GM08714 (cell line): ENCODE measurements around the gene CASK.
"Not testable (repeated sequence)": the region's sequence is repeated elsewhere in the genome, so short reads cannot be mapped to it uniquely, and the experiment has no call there.

Experiments
- H3K4me3 ChIP-seq: fragments of 200-500 bp; sonication (Bioruptor generic); 2 replicates; pipeline ENCODE4 v1.5.1; 2014; ENCODE audit warnings: mild to moderate bottlenecking, low read length, inconsistent platforms
- ZNF274 ChIP-seq: IDR thresholded peaks from 2 replicates; pipeline ENCODE4 v1.6.1; 2012; ENCODE audit warnings: mild to moderate bottlenecking, low read depth, low read length

Gene CASK

GRCh38 chrX:41750716-41751115 is 172.6 kb downstream of the CASK start:
- no peak overlapping the region for H3K4me3 ChIP-seq
- no peak for TF ChIP-seq ZNF274

GRCh38 chrX:41739871-41740270 is 183.5 kb downstream of the CASK start:
- no peak overlapping the region for H3K4me3 ChIP-seq
- TF ChIP-seq ZNF274: no peak

GRCh38 chrX:41737065-41737464 is 186.3 kb downstream of the CASK start:
- no peak overlapping the region for H3K4me3 ChIP-seq
- no peak for TF ChIP-seq ZNF274

DNA sequence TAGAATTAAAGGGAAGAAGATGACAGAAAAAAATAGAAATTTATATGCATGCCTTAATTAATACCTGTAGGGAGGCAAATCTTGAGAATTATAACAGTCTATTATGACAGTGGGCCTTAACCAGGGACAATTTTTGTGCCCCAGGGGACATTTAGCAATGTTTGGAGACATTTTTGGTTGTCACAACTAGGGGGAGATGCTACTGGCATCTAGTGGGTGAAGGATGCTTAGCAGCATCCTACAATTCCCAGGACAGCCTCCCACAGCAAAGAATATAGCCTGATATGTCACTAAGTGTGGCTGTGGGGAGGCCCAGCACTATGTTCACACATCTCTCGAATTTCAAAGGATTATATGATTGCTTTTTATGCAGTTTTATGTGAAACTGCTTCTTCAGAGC is 188.8 kb downstream of the CASK start:
- no peak overlapping the region; the same call in 1 of the 2 replicates for H3K4me3 ChIP-seq
- TF ChIP-seq ZNF274: no peak

DNA sequence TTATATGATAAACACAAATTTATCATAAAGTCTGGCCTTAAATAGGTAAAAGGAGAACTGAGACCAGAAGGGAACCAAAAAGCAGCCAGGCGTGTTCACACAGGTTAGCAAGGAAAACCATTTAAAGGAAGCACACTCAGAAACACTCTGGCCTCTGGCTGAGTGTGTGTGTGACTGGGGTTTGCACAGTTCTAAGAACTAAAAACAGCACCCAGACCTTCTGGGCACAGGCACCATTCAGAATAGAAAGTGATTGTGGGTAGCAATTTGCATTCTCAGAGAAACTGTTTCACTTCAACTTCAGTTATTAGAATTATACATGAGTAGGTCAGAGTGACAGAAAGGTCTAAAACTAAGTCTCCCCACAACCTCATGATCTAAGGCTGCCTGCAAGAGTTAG is 189.4 kb downstream of the CASK start:
- no peak for TF ChIP-seq ZNF274
- no peak overlapping the region for H3K4me3 ChIP-seq

GRCh38 chrX:41732260-41732659 is 191.1 kb downstream of the CASK start:
- H3K4me3 ChIP-seq: no peak overlapping the region
- no peak for TF ChIP-seq ZNF274

DNA sequence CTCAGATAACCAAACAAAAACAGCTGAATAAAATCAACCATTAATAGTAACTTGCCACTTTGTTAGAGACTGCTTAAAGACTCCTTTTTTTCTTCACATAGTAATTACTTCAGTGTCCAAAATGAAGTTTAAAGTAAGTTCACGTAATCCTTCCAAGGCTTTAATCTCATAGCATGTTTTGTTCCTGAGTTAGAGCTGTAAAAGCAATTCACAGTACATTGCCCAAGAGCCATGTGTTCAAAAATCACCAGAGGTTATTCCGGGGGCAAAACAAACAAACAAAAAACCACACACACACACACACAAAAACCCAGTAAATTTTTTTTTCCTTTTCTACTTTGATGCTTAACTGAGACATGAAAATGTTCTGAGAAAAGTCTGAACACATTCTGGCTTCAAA is 193.3 kb downstream of the CASK start:
- no peak overlapping the region for H3K4me3 ChIP-seq
- no peak for TF ChIP-seq ZNF274

GRCh38 chrX:41728125-41728524 is 195.2 kb downstream of the CASK start:
- H3K4me3 ChIP-seq: no peak overlapping the region
- no peak for TF ChIP-seq ZNF274

GRCh38 chrX:41723826-41724225 is 199.5 kb downstream of the CASK start, which contains the start of gene GPR82:
GPR82 (plus strand) TSS chrX:41724181; CDS start chrX:41727027, 2,846 bp downstream.
- no peak for TF ChIP-seq ZNF274
- H3K4me3 ChIP-seq: no peak within 1 kb of the TSS

DNA sequence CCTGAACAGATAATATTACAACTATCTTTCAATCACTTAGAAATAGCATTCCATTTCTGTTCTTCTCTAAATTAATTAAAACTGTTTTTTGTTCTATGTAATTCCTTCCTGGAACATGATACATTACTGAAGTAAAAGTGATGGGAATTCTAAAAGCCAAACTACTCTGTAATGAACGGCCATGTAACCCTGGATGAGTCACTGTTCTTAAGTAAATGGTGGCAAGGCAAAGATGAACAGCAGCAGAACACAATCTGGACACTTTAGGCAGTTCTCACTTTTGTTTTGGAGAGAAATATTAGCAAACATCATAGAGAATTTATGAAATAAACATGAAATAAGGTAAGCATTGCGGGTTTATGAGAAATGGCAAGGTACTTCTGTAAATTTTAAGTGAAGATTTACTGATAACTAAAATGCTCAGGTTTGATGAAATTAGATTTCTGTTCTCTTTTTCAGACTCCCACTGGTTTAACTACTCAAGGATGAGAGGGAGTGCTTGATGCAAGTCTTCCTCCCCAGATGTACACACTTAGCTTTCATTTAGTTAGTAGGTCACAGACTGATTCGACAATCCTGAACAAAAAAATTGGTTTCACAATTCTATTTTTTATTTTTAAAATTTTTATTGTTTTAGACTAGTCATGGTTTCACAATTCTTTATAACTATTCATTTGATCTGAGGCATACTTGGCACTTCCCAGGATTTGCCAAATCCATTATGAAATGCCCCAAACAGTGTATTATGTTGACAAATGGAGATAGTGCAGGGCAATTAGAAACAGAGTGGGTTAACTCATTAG is 200.3 kb downstream of the CASK start:
- TF ChIP-seq ZNF274: no peak
- H3K4me3 ChIP-seq: no peak overlapping the region

DNA sequence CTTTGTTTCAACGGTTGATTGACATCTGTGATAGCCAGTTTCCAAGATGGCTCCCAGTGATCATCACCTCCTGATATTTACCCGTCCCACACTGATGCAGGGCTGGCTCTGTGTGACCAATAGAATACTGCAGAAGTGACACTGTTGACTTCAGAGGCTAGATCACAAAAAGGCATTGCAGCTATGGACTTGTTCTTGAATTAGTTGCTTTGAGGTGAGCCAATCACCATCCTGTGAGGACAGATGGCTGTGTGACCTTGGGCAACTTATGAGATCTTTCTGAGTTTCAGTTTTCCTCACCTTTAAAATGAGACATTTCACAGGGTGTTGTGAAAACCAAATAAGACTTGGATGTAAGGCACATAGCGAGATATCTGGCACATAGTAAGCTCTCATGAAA is 201.1 kb downstream of the CASK start:
- no peak overlapping the region for H3K4me3 ChIP-seq
- TF ChIP-seq ZNF274: no peak

- TF ChIP-seq ZNF274: no peak
- H3K4me3 ChIP-seq: no peak overlapping the region
These were observed 201.8 kb downstream of the CASK start for GRCh38 chrX:41721590-41721989.

DNA sequence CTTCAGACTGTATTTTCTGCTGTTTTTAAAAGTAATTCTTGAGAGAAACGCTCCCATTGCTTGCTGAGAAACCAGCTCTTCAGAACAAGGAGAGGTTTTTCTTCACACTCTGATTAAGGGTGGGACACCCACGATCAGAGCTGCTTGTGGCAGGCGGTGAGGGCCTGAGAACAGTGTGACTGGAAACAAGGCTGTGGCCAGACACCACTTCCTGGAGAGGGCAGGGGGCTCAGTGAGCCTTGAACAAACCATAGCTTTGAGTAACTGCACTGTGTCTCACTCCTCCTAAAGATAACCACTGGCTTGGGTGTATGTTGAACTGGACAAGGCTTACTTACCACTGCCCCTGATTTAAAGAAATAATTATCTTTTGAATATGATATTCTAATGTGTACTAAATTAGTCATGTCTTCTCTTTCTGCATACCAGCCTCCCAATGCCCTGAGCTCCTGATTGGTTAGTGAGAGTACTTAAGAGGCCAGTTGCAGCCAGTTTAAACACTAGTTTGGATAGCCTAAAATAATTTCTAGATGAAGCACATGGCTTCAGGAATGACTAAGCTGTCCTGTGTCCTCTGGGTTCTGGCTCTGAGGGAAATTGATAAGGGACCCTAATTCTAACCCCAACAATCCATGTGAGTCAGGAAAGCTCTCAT is 203.1 kb downstream of the CASK start:
- TF ChIP-seq ZNF274: no peak
- H3K4me3 ChIP-seq: no peak overlapping the region; the same call in 1 of the 2 replicates

DNA sequence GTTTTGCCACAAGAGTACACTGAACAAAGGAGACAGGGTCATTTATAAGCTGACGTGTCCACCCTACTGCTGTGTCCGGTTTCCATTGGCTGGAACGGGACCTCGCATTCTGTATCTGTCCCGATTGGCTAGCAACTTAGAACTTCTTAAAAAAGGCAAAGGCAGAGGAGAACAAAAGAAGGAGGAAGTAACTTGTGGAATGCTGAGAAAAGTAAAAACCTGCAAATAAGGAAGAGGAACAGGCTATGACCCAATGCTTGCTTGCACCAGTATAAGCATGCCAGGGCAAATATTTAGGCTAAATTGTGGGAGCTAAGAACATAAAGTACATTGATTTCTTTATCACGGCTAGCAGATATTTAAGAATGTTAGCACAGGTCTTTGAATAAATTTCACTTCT is 203.7 kb downstream of the CASK start:
- not testable (repeated sequence) for H3K4me3 ChIP-seq

GRCh38 chrX:41718481-41719235 is 204.7 kb downstream of the CASK start:
- no peak for TF ChIP-seq ZNF274
- no peak overlapping the region for H3K4me3 ChIP-seq
